B cell (primary cell): ENCODE measurements around the gene ZNF365.

Source experiments
- CTCF ChIP-seq: fragments of 200-600 bp; IDR thresholded peaks from one replicate; pipeline ENCODE4 v1.8.0; 2022; ENCODE audit warnings: antibody characterized with exemption, mild to moderate bottlenecking
- EZH2 ChIP-seq: IDR thresholded peaks from 2 replicates; pipeline ENCODE4 v1.6.1; 2012; ENCODE audit warnings: borderline replicate concordance, low read depth, mild to moderate bottlenecking, moderate library complexity, low read length; ENCODE audit not compliant: insufficient read depth, poor library complexity, severe bottlenecking

- TF ChIP-seq CTCF = no peak
- TF ChIP-seq EZH2 = no peak
Observed at GRCh38 chr10:62333988-62334682, 40.0 kb upstream of the ZNF365 start.
